G401 (cell line): ENCODE measurements around the gene KIF6. TPM values are rescaled to one million over a fixed set of nuclear protein-coding genes. Genes with fewer than 3 reads are reported as not detected.

Experiments used
- DNase-seq: peaks from one replicate; pipeline ENCODE4 v3.0.0-alpha.2; 2015; ENCODE audit warnings: low spot score
- in situ Hi-C: cut with HindIII; loops from 2 replicates; pipeline ENCODE4 v1.10.0; 2016; ENCODE audit warnings: low sequenced_read_pairs, mixed read lengths
- total RNA-seq: library from RNA; depleted of rRNA; stranded (reverse); fragments of >200 nt; shearing (Covaris generic); gene quantifications from 2 replicates; pipeline ENCODE4 v1.2.3, GENCODE V29; 2014

The KIF6 gene
- total RNA-seq, 1 experiment from 2014 or later: 0.20 TPM

- no peak for DNase-seq
- in situ Hi-C loops: no loop called here
These were observed 115.0 kb downstream of the KIF6 start for GRCh38 chr6:39610221-39610620.

- DNase-seq: no peak
- in situ Hi-C loops: no loop called here
These were observed 116.4 kb downstream of the KIF6 start for GRCh38 chr6:39608652-39609345.

- no peak for DNase-seq
- in situ Hi-C loops: no loop called here
These were observed 122.3 kb downstream of the KIF6 start for GRCh38 chr6:39602601-39603519.

- in situ Hi-C loops: no loop called here
These were observed 125.2 kb downstream of the KIF6 start for GRCh38 chr6:39599973-39600372.

DNA sequence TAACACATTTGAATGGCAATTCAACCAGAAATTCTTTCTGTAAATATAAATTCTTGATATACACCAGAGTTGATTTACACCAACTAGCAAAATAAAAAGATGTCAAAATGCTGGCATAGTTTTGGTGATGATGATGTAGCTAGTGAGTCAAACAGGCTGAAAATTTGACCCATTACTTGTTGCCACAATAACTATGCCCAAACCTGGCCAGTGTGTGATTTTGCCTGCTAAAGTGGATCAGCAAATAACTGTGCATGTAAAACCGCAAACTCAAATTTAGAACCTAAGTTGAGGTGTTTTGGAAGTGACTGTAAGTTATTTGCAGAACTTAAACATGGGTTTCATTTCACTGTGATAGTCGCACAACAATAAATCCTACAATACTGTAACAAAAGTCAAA lies 125.9 kb downstream of the KIF6 start:
- DNase-seq: no peak
- in situ Hi-C loops: no loop called here

More at GRCh38 chr6:39599973-39600372, 125.2 kb downstream of the KIF6 start:
- DNase-seq: peak; percentile 12

DNA sequence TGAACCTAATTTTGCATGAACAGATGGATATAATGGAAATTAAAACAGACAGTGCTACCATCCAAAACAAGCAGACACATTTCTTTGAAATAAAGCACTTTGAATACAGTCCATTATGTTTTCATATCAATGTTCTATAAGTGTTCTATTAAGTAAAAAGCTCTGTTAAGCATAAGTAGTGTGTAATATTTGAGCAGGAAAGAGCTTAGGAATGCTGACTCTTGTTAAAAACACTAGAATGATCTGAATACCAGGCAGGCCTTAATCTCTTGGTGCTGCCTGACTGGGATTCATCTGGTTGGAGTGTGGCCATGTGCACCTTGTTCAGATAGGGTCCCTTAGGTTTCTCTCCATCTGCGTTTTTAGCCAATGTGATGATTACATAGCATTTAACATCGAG lies 130.9 kb downstream of the KIF6 start:
- in situ Hi-C loops: no loop called here
- no peak for DNase-seq

- DNase-seq: no peak
- in situ Hi-C loops: no loop called here
These were observed 131.6 kb downstream of the KIF6 start for GRCh38 chr6:39593646-39594045.

DNA sequence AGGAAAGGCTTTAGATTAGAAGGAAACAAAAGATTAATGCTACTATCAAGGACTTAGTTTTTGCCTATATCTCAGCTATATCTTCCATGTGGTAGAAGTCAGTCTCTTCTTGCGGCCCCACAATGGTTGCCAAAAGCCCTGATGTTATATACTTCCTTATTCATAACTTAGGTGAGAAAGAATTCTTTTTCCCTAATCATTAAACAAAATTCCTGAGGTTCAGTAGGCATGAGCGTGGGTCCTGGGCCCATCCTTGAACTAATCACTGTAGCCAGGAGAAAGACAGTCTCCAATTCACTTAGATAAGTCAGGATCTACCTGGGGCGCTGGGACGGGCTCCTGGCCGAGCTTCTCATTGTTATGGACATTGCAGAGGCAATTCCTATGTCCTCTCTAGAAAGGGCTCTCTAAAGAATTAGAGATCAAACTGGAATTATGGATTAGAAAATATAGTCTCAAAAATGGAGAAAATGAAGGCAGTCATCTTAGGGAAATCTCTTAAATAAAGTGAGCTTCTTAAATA lies 134.3 kb downstream of the KIF6 start:
- no peak for DNase-seq
- in situ Hi-C loops: no loop called here

DNA sequence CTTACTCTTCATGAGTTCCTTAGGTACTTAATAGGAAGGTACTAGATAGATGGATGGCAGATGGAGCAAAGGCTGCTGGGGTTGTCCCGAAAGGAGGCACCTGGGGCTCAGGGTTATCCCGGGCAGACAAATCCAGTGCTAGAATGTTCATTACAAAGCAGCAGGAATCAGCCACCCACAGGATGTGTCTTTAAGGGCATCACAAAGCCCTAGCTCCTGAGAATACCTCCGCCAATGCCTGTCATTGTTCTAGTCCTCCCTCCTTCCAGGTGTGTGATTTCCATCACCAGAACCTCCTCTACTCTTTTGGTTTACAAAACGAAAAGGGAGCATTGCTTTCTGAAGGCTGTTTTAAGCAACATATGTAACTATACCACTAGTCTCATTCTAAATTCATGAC lies 138.1 kb downstream of the KIF6 start:
- in situ Hi-C loops: no loop called here
- no peak for DNase-seq

- in situ Hi-C loops: no loop called here
- no peak for DNase-seq
These were observed 139.6 kb downstream of the KIF6 start for GRCh38 chr6:39585641-39586040.

GRCh38 chr6:39577446-39578165 lies 147.6 kb downstream of the KIF6 start:
- in situ Hi-C loops: no loop called here
- DNase-seq: no peak

DNA sequence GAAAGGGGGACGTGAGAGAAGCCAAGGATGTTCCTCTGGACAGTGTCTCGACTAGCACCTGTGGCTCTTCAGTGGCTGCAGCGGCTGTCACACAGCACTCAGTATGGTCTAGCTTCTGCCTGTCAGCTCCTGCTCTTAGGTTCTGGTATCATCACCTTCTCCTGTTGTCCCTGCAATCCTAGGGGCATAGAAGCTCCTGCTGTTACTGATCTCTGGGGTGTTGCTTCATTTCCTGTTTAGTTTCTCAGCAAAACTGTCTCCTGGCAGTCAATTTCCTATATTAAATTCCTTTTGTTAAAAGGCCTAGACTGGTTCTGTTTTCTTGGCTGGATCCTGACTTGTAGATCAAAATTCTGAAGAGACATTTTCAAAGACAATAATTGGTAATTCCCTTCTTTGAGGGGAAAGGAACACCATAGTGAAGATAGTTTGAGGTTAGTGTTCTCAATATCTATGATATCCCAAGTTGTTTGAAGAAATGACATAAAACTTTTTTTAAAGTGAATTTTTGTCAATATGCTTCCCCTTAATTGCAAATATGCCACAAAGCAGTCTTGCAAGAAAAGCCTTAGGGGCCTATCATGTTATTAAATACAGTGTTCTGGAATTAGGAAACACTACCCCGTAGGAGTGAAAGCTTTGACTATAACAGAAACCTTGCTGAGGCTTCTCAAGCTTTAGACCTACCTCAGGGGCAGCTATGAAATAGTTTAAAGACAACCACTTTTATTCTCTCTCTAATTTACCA lies 148.5 kb downstream of the KIF6 start:
- DNase-seq: no peak
- in situ Hi-C loops: no loop called here

DNA sequence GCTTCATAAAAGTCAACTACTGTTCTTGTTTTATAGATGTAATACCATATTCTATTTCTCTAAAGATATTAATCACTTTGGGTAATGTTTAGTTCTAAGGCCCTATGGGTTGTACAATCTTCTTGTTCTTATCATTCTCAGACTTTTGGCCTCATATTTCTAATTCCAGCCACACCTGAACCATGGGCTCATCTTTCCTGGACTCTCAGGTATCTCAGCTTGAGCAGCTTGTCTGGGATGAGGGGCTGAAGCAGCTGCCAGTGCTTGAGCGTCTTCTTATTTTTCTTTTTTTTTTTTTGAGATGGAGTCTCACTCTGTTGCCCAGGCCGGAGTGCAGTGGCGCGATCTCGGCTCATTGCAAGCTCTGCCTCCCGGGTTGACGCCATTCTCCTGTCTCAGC lies 150.2 kb downstream of the KIF6 start:
- in situ Hi-C loops: no loop called here
- no peak for DNase-seq

GRCh38 chr6:39573541-39573940 lies 151.7 kb downstream of the KIF6 start:
- DNase-seq: no peak
- in situ Hi-C loops: no loop called here

DNA sequence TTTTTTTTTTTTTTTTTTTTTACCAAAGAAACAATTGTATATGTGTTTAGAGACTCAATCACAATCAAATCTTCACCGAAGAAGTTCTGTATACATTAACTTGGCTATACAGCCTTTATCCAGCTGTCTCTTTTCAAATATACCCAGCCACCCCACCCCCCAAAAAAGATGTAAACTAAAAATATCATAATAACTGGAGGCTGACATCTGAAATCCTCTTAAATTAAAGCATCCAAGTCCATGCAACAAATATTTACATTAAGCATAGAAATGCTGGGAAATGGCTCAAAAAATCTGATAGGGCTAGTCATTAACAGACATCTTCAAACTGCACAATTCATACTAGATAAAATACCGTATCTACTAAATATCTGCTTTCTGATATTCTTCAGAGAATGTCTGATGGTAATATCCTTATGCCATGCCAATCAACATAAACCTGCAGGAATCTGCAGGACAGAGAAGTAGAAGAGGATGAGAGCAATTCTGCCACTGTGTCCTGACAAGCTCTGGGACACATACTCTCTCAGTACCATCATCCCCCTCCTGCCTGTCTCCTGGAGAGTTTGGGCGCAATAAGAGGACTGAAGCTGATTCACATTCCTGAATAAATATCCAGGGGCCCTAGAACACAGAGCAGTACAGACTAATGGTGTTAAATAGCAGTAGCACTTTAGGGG lies 152.4 kb downstream of the KIF6 start:
- in situ Hi-C loops: no loop called here
- DNase-seq: no peak

DNA sequence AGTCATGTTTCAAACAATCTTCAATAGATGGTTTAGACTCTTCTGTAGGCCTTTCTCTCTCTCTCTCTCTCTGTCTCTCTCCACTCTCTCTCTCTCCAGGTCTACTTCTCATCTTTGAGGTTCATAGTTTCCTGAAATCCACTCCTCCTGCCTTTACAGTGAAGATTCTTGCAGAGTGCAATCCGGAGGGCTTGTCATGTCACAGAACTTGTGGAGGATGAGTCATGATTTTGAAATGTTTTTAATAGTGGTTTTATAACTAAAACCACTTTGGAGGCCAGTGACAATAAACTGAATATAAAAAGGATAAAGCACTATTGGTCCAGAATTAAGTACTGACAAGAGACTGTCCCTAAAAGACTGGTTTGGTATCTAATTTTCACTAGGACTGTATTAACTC lies 156.3 kb downstream of the KIF6 start:
- no peak for DNase-seq

DNA sequence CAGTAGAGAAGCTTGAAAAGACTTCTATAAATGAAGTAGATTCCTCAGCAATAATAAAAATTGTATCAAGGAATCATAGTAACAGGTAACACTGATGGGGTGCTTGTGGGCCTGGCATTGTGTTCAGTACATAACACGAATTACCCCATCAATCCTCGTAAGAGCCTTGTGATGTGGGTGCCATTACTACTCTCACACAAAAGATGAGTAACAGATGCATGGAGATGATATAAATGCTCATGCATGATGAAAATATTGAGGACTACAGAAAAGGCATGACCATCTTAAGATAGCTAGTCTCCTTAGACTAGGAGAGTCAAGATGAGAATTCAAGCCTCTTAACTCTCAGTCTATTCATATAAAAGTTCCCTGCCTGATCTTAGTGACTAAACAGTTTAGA lies 158.1 kb downstream of the KIF6 start:
- no peak for DNase-seq
- in situ Hi-C loops: no loop called here

More for the DNA sequence above, 156.3 kb downstream of the KIF6 start:
- in situ Hi-C loops: no loop called here

- in situ Hi-C loops: no loop called here
- DNase-seq: no peak
These were observed 158.8 kb downstream of the KIF6 start for GRCh38 chr6:39566456-39566855.
